GM12865 (cell line): ENCODE data around the gene MYO9A.

ENCODE experiments used
- DNase-seq: peaks from one replicate; pipeline ENCODE4 v3.0.0; 2010; ENCODE audit warnings: low read depth
- H3K4me3 ChIP-seq: 2 replicates; pipeline ENCODE4 v1.5.1; 2011; ENCODE audit warnings: mild to moderate bottlenecking, low read depth, low read length, control low read depth
- TF ChIP-seq, protein P1 (sequence below): IDR thresholded peaks from 2 replicates; pipeline ENCODE4 v1.5.1; 2011; ENCODE audit warnings: low read length, control low read depth, low read depth, inconsistent platforms; ENCODE audit not compliant: insufficient read depth; ENCODE audit errors: missing control alignments

The MYO9A gene

DNA sequence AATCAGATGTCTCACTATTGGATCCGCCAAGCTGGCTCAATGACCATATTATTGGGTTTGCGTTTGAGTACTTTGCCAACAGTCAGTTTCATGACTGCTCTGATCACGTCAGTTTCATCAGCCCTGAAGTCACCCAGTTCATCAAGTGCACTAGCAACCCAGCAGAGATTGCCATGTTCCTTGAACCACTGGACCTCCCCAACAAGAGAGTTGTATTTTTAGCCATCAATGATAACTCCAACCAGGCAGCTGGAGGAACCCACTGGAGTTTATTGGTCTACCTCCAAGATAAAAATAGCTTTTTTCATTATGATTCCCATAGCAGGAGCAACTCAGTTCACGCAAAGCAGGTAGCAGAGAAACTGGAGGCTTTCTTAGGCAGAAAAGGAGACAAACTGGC lies 21.7 kb upstream of the MYO9A start:
- no peak for DNase-seq
- TF ChIP-seq, protein P1, sequence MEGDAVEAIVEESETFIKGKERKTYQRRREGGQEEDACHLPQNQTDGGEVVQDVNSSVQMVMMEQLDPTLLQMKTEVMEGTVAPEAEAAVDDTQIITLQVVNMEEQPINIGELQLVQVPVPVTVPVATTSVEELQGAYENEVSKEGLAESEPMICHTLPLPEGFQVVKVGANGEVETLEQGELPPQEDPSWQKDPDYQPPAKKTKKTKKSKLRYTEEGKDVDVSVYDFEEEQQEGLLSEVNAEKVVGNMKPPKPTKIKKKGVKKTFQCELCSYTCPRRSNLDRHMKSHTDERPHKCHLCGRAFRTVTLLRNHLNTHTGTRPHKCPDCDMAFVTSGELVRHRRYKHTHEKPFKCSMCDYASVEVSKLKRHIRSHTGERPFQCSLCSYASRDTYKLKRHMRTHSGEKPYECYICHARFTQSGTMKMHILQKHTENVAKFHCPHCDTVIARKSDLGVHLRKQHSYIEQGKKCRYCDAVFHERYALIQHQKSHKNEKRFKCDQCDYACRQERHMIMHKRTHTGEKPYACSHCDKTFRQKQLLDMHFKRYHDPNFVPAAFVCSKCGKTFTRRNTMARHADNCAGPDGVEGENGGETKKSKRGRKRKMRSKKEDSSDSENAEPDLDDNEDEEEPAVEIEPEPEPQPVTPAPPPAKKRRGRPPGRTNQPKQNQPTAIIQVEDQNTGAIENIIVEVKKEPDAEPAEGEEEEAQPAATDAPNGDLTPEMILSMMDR = no peak

DNA sequence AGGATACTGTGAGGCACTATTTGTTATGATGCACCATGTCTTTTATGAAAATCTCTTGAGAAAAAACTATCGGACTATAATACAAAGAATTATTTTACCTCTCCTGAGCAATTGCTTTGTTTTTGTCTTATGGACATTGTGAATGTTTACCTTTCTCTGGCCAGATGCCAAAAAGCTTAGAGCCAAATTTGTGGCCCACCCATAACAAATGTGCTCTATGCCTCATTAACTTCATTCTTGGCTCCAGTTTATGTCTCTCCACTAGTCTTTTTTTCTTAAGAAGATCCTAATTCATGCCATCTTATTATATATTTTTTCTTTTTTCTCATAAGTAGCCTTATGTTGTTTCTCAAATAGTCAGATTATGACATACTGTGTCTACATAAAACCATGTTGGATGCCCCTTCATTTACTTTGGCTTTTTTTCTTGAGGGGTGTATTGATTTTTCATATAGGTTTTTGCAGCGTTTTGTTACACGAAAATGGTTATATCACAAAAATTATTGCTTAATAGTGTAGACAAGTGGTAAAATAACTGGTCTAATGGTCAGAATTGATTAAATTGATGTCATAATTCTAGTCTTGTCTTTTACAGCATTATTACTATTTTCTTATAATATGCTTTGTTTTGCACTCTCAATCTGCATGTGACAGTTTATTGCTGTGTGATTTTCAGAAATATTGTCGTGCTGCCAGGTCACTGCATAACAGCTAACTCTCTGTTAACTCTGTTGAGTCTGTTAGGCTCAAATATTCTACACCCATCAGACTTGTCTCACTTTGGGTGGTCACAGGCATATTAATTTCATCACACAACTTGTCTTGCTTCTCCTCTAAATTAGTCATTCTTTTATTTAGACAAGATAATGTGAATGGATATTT lies 18.5 kb upstream of the MYO9A start:
- TF ChIP-seq, protein P1 = no peak
- no peak overlapping the region for H3K4me3 ChIP-seq
- DNase-seq = no peak

More for the DNA sequence above, 21.7 kb upstream of the MYO9A start:
- no peak overlapping the region for H3K4me3 ChIP-seq

DNA sequence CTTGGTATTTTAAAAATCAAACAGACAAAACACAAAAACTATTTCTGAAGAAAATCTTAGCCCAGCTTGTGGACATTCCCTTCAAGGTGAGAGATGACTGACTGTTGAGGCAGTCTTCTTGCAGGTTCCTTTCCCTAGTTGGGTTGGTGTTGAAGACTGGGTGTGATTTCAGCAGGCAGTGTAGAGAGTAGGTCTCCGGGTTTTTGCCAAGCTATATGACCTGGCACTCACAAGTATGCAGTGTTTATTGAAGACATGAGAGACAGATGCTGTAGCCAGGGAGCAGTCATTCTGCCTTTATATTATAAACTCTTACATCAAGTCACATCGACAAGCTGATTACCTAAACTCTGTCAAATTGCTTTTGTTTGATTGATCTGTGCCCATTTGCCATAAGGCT lies 17.8 kb upstream of the MYO9A start:
- H3K4me3 ChIP-seq = no peak overlapping the region
- TF ChIP-seq, protein P1 = no peak
- no peak for DNase-seq

DNA sequence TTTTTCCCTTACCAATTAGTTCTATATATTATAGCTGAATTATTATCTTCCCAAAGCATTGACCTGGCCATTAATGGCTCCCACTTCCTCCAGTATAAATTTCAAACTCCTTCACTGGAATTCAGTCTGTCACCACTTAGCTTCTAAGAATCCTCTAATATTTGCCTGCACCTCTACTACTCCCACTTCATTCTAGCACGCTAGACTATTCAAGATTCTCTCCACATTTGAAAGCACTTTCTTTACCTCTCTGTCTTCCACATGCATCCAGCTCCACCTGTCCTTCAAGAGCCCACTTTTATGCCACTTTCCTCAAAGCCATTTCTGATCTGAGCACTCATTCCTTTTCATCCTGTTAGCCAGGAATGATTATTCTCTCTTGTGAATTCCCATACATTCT lies 15.3 kb upstream of the MYO9A start:
- TF ChIP-seq, protein P1 = no peak
- H3K4me3 ChIP-seq = no peak overlapping the region
- DNase-seq = no peak

DNA sequence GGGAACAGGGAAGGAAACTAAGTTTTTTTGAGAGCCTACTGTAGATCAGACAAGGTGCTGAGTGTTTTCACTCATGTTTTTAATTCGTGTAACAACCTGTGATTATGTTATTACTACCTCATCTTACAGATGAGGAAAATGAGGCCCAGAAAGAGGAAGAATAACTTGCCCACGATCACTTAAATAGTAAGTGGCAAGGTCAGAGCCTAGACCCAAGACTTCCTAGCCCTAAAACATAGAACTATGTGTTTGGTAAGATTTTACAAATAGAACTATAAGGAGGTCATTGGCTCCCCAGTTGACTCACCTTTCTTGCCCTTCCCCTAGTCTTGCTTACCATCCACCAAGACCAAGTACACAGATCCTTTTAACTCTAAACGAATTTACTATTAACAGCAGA lies 14.0 kb upstream of the MYO9A start:
- no peak overlapping the region for H3K4me3 ChIP-seq
- TF ChIP-seq, protein P1 = no peak
- no peak for DNase-seq

DNA sequence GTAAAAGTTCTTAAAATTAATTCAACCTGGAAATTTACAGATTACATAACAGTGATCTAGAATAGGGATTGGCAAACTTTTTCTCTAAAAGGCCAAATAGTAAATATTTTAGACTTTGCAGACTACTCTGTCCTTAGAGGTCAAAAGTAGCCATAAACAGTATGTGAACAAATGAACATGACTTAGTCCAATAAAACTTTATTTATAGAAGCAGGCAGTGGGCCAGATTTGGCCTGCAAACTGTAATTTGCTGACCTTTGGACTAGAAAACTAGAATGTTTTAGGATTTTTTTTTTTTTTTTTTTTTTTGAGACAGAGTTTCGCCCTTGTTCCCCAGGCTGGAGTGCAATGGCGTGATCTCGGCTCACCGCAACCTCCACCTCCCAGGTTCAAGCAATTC lies 12.3 kb upstream of the MYO9A start:
- no peak for DNase-seq
- TF ChIP-seq, protein P1 = no peak
- no peak overlapping the region for H3K4me3 ChIP-seq

DNA sequence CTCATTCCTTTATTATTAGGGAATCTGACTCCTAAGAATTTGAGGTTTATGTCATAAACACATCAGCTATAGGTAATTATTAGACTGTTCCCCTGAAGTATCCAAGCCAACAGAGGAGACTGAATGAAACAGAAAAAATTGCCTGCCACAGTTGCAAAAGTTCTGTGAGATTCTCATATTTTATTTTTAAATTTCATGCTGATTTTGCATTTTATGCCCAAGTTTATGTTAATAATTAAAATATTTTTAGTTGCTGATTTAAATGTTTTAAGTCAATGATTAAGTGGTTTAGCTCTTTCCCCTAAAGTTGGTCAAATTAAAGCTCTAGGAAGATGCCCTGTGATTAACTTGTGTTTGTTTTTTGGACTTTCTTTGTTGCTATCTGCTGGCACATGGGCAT lies 10.4 kb upstream of the MYO9A start:
- no peak overlapping the region for H3K4me3 ChIP-seq
- no peak for DNase-seq
- TF ChIP-seq, protein P1 = no peak
